Esophagus muscularis mucosa (tissue), 3 donors: ENCODE measurements around the gene CSTF3.

Experiments used
- POLR2A ChIP-seq: fragments of 450-650 bp; IDR thresholded peaks from one replicate; pipeline ENCODE4 v1.6.1; 2017; ENCODE audit warnings: antibody characterized with exemption, moderate library complexity, mild to moderate bottlenecking, low read depth
- POLR2AphosphoS5 ChIP-seq, 2 donors: sonication (generic); formaldehyde crosslinking; IDR thresholded peaks; one replicate each; pipeline ENCODE4 v1.6.1; 2017; ENCODE audit warnings: antibody characterized with exemption in 2 of 2
- TF ChIP-seq, protein P1 (sequence below), 3 experiments: fragments of 200-600 bp in 2 of 3; fragments of 450-650 bp in 1 of 3; sonication (generic) in 2 of 3; IDR thresholded peaks; one replicate each; pipeline ENCODE4 v1.5.1; 2017 to 2019; ENCODE audit warnings: antibody characterized with exemption in 3 of 3, mild to moderate bottlenecking in 2 of 3, moderate library complexity in 1 of 3

DNA sequence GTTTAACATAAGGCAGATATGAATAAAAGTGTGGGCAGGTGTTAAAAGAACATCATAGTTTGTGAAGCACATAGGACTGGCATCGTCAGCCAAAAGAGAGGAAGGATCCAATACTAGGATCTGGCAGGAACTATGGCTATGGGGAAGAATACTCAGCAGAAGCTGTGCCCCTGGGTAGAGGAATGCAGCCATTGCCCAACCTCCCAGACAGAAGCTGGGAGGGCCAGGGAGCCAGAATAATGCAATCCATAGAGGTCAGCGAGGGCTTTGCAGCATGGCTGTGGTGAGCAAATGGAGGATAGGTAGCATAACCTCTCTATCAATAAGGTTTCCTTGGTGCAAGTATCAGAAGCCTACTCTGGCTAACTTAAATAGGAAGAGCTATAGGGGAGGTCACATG is 11.7 kb upstream of the CSTF3 start:
- TF ChIP-seq, protein P1, sequence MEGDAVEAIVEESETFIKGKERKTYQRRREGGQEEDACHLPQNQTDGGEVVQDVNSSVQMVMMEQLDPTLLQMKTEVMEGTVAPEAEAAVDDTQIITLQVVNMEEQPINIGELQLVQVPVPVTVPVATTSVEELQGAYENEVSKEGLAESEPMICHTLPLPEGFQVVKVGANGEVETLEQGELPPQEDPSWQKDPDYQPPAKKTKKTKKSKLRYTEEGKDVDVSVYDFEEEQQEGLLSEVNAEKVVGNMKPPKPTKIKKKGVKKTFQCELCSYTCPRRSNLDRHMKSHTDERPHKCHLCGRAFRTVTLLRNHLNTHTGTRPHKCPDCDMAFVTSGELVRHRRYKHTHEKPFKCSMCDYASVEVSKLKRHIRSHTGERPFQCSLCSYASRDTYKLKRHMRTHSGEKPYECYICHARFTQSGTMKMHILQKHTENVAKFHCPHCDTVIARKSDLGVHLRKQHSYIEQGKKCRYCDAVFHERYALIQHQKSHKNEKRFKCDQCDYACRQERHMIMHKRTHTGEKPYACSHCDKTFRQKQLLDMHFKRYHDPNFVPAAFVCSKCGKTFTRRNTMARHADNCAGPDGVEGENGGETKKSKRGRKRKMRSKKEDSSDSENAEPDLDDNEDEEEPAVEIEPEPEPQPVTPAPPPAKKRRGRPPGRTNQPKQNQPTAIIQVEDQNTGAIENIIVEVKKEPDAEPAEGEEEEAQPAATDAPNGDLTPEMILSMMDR (IDR thresholded peaks at IDR 0.05), result no peak
- TF ChIP-seq POLR2AphosphoS5 (IDR thresholded peaks at IDR 0.05), result no peak
- TF ChIP-seq POLR2A, result no peak
